WERI-Rb-1 (cell line): ENCODE measurements around the gene MIPOL1.
"Not testable (repeated sequence)": the region's sequence is repeated elsewhere in the genome, so short reads cannot be mapped to it uniquely, and the experiment has no call there.

ENCODE experiments used
- DNase-seq: peaks from one replicate; pipeline ENCODE4 v3.0.0-alpha.2; 2020
- H3K27ac ChIP-seq: fragments of 250-450 bp; sonication (Bioruptor Pico); 2 replicates; pipeline ENCODE4 v1.5.1; 2020; ENCODE audit warnings: mild to moderate bottlenecking, moderate library complexity
- H3K27me3 ChIP-seq: fragments of 250-450 bp; sonication (Bioruptor Pico); 2 replicates; pipeline ENCODE4 v1.5.1; 2021; ENCODE audit warnings: mild to moderate bottlenecking, low read depth, moderate library complexity; ENCODE audit not compliant: insufficient read depth, severe bottlenecking
- H3K36me3 ChIP-seq: fragments of 250-450 bp; sonication (Bioruptor Pico); 2 replicates; pipeline ENCODE4 v1.5.1; 2020; ENCODE audit warnings: mild to moderate bottlenecking, moderate library complexity
- H3K4me3 ChIP-seq: 2 replicates; pipeline ENCODE4 v1.5.1; 2011; ENCODE audit warnings: low read depth, mild to moderate bottlenecking, control low read depth, low read length
- H3K9me3 ChIP-seq: fragments of 250-450 bp; sonication (Bioruptor Pico); 2 replicates; pipeline ENCODE4 v1.5.1; 2021; ENCODE audit warnings: mild to moderate bottlenecking, moderate library complexity; ENCODE audit not compliant: severe bottlenecking
- TF ChIP-seq, protein P1 (sequence below): IDR thresholded peaks from 2 replicates; pipeline ENCODE4 v1.5.1; 2011; ENCODE audit warnings: low read depth, mild to moderate bottlenecking, control low read depth, inconsistent platforms, low read length

The MIPOL1 gene

DNA sequence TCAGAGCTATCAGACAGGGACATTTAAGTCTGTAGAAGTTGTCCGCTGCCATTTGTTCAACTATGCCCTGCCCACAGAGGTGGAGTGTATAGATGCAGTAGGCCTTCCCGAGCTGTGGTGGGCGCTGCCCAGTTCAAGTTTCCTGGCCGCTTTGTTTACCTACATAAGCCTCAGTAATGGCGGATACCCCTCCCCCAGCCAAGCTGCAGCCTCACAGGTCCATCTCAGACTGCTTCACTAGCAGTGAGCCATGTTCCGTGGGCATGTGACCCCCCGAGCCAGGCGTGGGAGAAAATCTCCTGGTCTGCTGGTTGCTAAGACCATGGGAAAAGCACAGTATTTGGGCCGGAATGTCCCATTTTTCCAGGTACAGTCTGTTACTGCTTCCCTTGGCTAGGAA, 165.9 kb downstream of the MIPOL1 start:
- Histone ChIP-seq H3K36me3 (no peaks in the 10 kb centered on the region), H3K4me3 (no peak overlapping the region), H3K9me3 (no peaks in the 10 kb centered on the region), H3K27me3 (no peaks in the 10 kb centered on the region), H3K27ac (no peak overlapping the region)
- TF ChIP-seq, protein P1, sequence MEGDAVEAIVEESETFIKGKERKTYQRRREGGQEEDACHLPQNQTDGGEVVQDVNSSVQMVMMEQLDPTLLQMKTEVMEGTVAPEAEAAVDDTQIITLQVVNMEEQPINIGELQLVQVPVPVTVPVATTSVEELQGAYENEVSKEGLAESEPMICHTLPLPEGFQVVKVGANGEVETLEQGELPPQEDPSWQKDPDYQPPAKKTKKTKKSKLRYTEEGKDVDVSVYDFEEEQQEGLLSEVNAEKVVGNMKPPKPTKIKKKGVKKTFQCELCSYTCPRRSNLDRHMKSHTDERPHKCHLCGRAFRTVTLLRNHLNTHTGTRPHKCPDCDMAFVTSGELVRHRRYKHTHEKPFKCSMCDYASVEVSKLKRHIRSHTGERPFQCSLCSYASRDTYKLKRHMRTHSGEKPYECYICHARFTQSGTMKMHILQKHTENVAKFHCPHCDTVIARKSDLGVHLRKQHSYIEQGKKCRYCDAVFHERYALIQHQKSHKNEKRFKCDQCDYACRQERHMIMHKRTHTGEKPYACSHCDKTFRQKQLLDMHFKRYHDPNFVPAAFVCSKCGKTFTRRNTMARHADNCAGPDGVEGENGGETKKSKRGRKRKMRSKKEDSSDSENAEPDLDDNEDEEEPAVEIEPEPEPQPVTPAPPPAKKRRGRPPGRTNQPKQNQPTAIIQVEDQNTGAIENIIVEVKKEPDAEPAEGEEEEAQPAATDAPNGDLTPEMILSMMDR: no peak
- no peak for DNase-seq

- TF ChIP-seq, protein P1: no peak
- Histone ChIP-seq H3K36me3 (no peaks in the 10 kb centered on the region), H3K27ac (no peak overlapping the region), H3K9me3 (no peaks in the 10 kb centered on the region), H3K4me3 (no peak overlapping the region), H3K27me3 (no peaks in the 10 kb centered on the region)
- no peak for DNase-seq
Measured at GRCh38 chr14:37369425-37369824, 171.7 kb downstream of the MIPOL1 start.

DNA sequence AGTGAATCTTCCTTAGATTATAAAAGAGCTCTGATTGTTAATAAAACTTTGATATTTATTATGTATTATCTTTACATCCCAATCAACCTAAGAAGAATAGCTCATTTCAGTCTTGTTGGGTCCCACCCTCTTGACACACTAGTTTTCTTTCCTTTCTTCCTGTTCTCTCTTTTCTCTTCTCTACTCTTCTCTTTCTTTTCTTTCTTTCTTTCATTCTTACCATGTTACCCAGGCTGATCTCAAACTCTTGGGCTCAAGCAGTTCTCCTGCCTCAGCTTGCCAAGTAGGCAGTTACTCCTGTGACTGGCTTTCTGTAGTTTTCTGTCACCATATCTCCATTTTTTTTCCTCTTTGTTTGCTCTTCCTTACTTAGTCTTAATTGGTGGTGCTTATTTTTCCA, 177.8 kb downstream of the MIPOL1 start:
- Histone ChIP-seq H3K27ac (no peak overlapping the region), H3K4me3 (no peak overlapping the region), H3K27me3 (no peaks in the 10 kb centered on the region), H3K9me3 (no peaks in the 10 kb centered on the region), H3K36me3 (no peaks in the 10 kb centered on the region)
- TF ChIP-seq, protein P1: no peak
- no peak for DNase-seq

DNA sequence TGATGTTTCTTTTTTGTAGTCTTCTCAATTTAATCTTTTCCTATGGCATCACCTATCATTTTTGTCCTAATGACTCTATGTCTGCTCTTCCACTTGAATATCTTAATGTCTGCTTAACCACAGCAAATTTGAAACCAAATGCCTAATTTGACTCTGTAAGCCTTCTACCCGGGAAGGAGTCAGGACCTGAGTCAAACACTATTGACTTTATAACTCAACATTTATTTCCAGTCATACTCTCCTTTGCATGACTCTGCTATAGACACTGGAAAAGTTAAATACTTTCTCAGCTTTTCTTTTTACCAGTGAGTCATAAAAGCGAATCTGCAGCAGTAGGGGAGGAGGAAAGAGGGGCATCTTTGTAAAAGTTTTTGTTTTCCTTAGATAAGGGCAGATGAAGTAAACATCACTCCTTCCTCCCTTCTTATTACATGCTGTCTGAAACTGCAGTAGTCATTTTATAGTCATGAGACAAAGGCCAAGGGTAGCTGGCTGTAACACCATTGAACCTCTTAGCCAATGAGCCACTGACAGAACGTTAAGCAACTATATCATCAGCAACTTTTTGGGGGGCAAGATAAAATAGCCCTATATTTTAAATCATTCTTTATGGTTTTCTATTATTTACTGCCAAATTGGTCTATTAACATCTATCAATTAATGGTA, 179.3 kb downstream of the MIPOL1 start:
- H3K27me3 ChIP-seq: no peaks in the 10 kb centered on the region
- no peak overlapping the region for H3K27ac ChIP-seq
- H3K9me3 ChIP-seq: no peaks in the 10 kb centered on the region
- TF ChIP-seq, protein P1: no peak
- DNase-seq: no peak
- no peak overlapping the region for H3K4me3 ChIP-seq
- H3K36me3 ChIP-seq: no peaks in the 10 kb centered on the region

GRCh38 chr14:37384870-37385596, 187.3 kb downstream of the MIPOL1 start:
- no peak for DNase-seq
- TF ChIP-seq, protein P1: no peak
- Histone ChIP-seq H3K36me3 (no peaks in the 10 kb centered on the region), H3K9me3 (no peaks in the 10 kb centered on the region), H3K4me3 (no peak overlapping the region), H3K27me3 (no peaks in the 10 kb centered on the region), H3K27ac (no peak overlapping the region)

- not testable (repeated sequence) for H3K36me3 ChIP-seq, H3K4me3 ChIP-seq, DNase-seq, H3K9me3 ChIP-seq, H3K27ac ChIP-seq, H3K27me3 ChIP-seq
Measured at GRCh38 chr14:37397157-37397940, 199.6 kb downstream of the MIPOL1 start.
